Measurements from ENCODE around the gene SLC46A1. TPM values are rescaled to one million over a fixed set of nuclear protein-coding genes. Genes with fewer than 3 reads are reported as not detected.
A peak's percentile ranks its signal among the peaks of the same experiment; 100 is the strongest.

The SLC46A1 gene
- total and polyA plus RNA-seq, 2 of the 13 experiments (the other 11 are each of a cell fraction or from before 2014, with no cell fraction given) = 19.6 to 22.6 TPM

- TF ChIP-seq GABPB1 (CRISPR knock-in tag; IDR thresholded peaks at IDR 0.05) = peak; percentile 28; the same call in 1 of the 2 replicates
- 0 out of 2 replicates have a peak, but pooled peaks have one; percentile 35 for TF ChIP-seq MIER3 (CRISPR knock-in tag; IDR thresholded peaks at IDR 0.05; ENCODE audit: borderline replicate concordance)
- TF ChIP-seq KAT8 (CRISPR knock-in tag; IDR thresholded peaks at IDR 0.05) = peak; percentile 68
- TF ChIP-seq ZNF619 (CRISPR knock-in tag; IDR thresholded peaks at IDR 0.05) = 0 out of 2 replicates have a peak, but pooled peaks have one; percentile 17
- peak; percentile 84 for TF ChIP-seq CTCF (CRISPR knock-in tag; IDR thresholded peaks at IDR 0.05)
- TF ChIP-seq CBX2 (IDR thresholded peaks at IDR 0.05; ENCODE audit: low read depth, low read length) = no peak
- no peak for TF ChIP-seq CBX2 (CRISPR knock-in tag; IDR thresholded peaks at IDR 0.05; ENCODE audit: low read depth)
- TF ChIP-seq NFRKB (IDR thresholded peaks at IDR 0.05) = no peak
- peak; percentile 71; the same call in 1 of the 2 replicates for TF ChIP-seq SPEN (CRISPR knock-in tag; IDR thresholded peaks at IDR 0.05; ENCODE audit: low read depth)
- TF ChIP-seq IRF2 (CRISPR knock-in tag; IDR thresholded peaks at IDR 0.05) = 0 out of 2 replicates have a peak, but pooled peaks have one; percentile 38
- peak; percentile 77 for TF ChIP-seq THAP11 (CRISPR knock-in tag; IDR thresholded peaks at IDR 0.05)
- peak; percentile 89; the same call in 1 of the 2 replicates for TF ChIP-seq FOXJ3 (CRISPR knock-in tag; IDR thresholded peaks at IDR 0.05; ENCODE audit: borderline replicate concordance)
- 0 out of 2 replicates have a peak, but pooled peaks have one; percentile 9 for TF ChIP-seq ZFP91 (CRISPR knock-in tag; IDR thresholded peaks at IDR 0.05; ENCODE audit: borderline replicate concordance)
- TF ChIP-seq ZNF644 (CRISPR knock-in tag; IDR thresholded peaks at IDR 0.05; ENCODE audit: low read depth) = 0 out of 2 replicates have a peak, but pooled peaks have one; percentile 31
- no peak for TF ChIP-seq NPAS2 (CRISPR knock-in tag; IDR thresholded peaks at IDR 0.05; ENCODE audit: borderline replicate concordance)
- TF ChIP-seq HMGXB4 (CRISPR knock-in tag; IDR thresholded peaks at IDR 0.05; ENCODE audit: borderline replicate concordance in 1 of 2, low read depth in 1 of 2) = peak; percentile 36 to 58; a peak in 3 of 4 replicates
- 0 out of 2 replicates have a peak, but pooled peaks have one; percentile 13 for TF ChIP-seq PITX1 (CRISPR knock-in tag; IDR thresholded peaks at IDR 0.05)
- TF ChIP-seq REL (CRISPR knock-in tag; conservative IDR thresholded peaks at IDR 0.05) = peak; percentile 61; the same call in 1 of the 2 replicates
- peak; percentile 77 for TF ChIP-seq SALL1 (CRISPR knock-in tag; IDR thresholded peaks at IDR 0.05)
- 0 out of 2 replicates have a peak, but pooled peaks have one; percentile 39 for TF ChIP-seq HMG20B (CRISPR knock-in tag; conservative IDR thresholded peaks at IDR 0.05)
- peak; percentile 33; the same call in 1 of the 2 replicates for TF ChIP-seq ETV5 (CRISPR knock-in tag; IDR thresholded peaks at IDR 0.05; ENCODE audit: borderline replicate concordance)
- 0 out of 2 replicates have a peak, but pooled peaks have one; percentile 33 for TF ChIP-seq ZNF639 (CRISPR knock-in tag; conservative IDR thresholded peaks at IDR 0.05)
Observed at GRCh38 chr17:28346746-28347246, 59.2 kb downstream of the SLC46A1 start (continued).
